HG03196 (cell line): Measurements from ENCODE around the gene TFPI.

Experiments used
- ATAC-seq: cut with Tn5 transposase; IDR thresholded peaks from one replicate; pipeline ENCODE4 v1.9.1; 2021; ENCODE audit not compliant: unreplicated experiment

TFPI gene

DNA sequence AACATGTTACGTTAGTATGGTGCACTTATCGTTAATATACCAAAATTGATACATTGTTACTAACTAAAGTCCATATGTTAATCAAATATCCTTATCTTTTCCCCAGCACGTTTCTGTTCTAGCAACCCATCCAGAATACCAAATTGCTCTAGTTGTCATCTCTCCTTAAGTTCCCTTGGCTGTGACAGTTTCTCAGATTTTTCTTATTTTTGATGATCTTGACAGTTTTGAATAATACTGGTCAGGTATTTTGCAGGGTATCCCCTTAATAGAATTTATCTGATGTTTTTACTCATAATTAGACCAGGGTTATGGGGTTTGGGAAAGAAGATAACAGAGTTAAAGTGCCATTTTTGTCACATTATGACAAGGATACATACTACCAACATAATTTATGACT lies 47.8 kb downstream of the TFPI start:
- no peak for ATAC-seq

GRCh38 chr2:187505065-187505672 lies 49.1 kb downstream of the TFPI start:
- ATAC-seq, result no peak

- ATAC-seq, result no peak
Measured at GRCh38 chr2:187504312-187504921, 49.8 kb downstream of the TFPI start.

DNA sequence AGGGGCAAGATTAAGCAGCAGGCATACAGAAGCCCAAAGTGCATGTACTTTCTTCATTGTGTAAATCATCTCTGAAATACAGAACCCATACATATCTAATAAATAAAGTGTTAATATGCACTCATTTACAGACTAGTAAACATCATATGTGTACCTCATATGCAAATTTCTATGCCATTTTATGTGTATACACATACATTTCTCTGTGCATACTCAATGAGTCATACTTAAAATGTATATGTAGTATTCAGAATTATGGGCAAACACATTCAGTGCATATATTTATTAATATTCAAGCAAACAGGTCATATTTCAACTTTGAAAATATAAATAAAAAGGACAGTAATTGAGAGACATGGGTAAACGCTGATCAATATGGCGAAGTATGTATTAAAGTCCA lies 50.5 kb downstream of the TFPI start:
- no peak for ATAC-seq

DNA sequence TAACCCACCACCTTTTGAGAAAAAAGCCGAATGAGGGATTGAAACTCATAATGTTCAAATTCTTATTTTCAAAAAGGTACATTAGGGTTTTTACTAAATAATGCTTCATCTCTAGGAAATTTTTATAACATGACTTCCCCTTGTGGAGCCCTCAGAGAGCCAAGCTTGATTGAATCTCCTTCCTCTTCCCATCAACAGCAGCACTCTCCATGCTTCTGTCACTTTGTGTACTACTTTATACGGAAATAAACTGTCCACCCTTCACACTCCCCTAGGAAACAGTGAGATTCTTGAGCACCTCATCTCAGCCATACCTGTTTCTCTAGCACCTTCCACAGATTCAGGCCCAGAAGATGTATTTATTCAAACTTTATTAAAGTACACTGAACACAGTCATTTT lies 51.8 kb downstream of the TFPI start:
- no peak for ATAC-seq

DNA sequence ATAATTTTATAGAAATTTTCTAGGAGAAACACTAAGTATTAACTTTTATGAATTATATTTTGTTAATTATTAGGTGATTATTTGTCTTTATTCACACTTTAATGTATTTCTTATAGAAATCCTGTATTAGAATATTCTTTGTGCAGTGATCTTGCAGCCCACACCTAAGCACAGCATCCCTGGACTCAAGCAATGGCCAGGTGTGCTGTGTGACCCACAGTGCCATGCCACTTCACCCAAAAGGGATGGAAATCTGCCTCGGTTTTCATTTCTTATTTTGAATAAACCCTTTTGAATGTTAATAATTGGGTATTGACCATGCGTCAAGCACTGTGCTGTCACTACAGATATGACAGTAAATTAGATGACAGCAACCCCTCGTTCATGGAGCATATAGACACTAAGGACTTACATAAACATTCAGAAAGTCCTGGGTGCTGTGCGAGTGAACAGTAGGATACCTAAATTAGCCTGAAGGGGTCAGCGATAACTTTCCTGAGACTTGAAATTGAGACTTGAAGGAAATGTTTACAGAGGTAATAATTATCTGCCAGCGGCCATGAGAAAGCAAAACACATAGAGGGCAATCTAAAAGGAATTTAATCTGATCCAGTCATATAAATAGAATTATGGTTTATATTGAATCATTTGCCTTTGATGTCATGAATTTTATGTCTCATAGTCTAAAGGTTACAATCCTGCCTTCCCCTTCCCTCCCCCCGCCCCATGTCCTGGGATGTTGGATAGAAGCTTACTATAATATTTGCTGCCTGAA lies 53.5 kb downstream of the TFPI start:
- ATAC-seq, result no peak

- peak; percentile 85 for ATAC-seq
Measured at GRCh38 chr2:187499941-187500532, 54.2 kb downstream of the TFPI start.

- ATAC-seq, result no peak
Measured at GRCh38 chr2:187497858-187498463, 56.3 kb downstream of the TFPI start.

- no peak for ATAC-seq
Measured at GRCh38 chr2:187497140-187497539, 57.1 kb downstream of the TFPI start.

- no peak for ATAC-seq
Measured at GRCh38 chr2:187495324-187495723, 58.9 kb downstream of the TFPI start.

DNA sequence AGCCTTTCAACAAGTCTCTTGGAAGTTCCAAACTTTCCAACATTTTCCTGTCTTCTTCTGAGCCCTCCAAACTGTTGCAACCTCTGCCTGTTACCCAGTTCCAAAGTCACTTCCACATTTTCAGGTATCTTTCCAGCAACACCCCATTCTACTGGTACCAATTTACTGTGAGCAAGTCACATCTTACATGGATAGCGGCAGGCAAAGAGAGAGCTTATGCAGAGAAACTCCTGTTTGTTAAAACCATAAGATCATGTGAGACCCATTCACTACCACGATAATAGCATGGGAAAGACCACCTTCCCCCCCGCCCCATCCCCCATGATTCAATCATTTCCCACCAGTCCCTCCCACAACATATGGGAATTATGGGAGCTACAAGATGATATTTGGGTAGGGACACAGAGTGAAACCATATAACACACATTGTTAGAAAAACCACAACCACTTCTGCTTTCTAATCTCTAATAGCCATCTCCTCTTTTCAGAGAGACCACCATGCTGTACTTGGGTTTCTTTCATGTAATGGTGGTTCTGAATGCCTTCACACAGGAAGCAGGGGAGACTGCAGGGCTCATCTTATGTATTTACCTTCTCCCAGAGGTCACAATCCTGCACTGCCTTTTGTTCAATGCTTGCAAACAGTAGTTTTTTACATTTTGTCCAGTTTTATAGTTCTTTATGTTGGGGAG lies 60.2 kb downstream of the TFPI start:
- ATAC-seq, result no peak

- no peak for ATAC-seq
Measured at GRCh38 chr2:187493180-187493579, 61.1 kb downstream of the TFPI start.

GRCh38 chr2:187486241-187486640 lies 68.0 kb downstream of the TFPI start:
- no peak for ATAC-seq

DNA sequence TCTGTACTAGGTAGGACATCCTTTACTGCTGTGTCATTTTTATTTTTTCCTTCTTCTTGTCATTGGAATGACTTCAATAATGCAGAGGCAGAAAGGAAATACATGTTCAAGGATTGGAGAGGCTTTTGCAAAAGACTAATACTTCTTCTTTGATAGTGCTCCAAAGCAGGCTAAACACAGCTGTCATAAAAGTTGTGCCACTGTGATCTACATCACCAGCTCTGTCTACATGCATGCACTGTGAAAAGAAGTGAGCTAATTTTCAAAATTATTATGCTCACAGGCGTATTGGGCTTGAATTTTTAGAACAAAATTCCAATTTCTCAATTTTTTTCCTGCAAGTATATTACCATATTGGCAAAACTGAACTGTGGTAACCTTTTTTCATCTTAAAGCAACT lies 68.7 kb downstream of the TFPI start:
- no peak for ATAC-seq

- no peak for ATAC-seq
Measured at GRCh38 chr2:187483537-187483936, 70.7 kb downstream of the TFPI start.

DNA sequence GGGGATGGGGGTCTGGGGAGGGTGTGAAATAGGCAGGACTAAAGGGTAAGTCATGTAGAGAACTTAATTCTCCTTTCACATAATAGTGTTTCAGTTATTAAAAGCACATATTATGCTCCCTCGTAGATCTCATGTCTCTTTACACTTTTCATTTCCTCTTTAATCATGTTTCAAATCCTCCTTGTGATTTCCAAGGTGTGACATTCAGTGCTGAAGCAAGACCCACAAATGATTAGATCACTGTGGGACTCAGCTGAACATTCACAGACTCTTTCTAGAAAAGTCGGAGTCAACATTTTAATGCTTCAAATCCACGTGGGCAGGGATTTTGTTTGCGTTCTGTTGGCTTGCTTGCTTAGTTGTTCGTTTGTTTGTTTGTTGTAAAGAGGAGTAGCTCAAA lies 71.4 kb downstream of the TFPI start:
- ATAC-seq, result no peak

GRCh38 chr2:187481543-187481942 lies 72.7 kb downstream of the TFPI start:
- no peak for ATAC-seq

DNA sequence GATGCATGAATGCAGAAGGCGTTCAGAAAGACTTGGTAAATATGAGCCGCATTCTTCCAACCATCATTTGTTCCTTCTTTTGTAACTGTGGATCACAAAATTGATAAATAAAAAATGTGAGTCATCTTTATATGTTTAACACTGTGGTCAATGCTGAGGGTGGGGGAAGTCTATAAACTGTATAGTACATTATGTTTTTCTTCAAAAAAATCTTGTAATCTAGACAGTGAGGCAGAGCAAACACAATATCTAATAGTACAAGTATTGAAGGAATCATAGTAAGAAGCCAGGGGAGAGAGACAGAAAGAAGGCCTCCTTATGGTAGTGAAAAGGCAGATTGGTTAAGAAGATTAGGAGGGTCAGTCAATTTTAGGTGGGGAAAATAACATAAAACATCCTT lies 75.5 kb downstream of the TFPI start:
- ATAC-seq, result no peak

GRCh38 chr2:187477051-187477450 lies 77.2 kb downstream of the TFPI start:
- no peak for ATAC-seq

- no peak for ATAC-seq
Measured at GRCh38 chr2:187475499-187476248, 78.6 kb downstream of the TFPI start.
